SK-N-MC (cell line): ENCODE measurements around the gene RAPGEF2.

Experiments used
- EZH2 ChIP-seq: fragments of 200-600 bp; sonication (generic); IDR thresholded peaks from one replicate; pipeline ENCODE4 v1.6.1; 2017; ENCODE audit warnings: antibody characterized with exemption
- FOXP2 ChIP-seq: optimal IDR thresholded peaks from 2 replicates; pipeline ENCODE3; 2011; ENCODE audit warnings: mild to moderate bottlenecking, moderate library complexity; ENCODE audit not compliant: insufficient read depth; ENCODE audit errors: extremely low read length, control extremely low read depth
- POLR2AphosphoS5 ChIP-seq: IDR thresholded peaks from 2 replicates; pipeline ENCODE4 v1.6.1; 2012; ENCODE audit warnings: mild to moderate bottlenecking, low read depth, low read length, borderline replicate concordance

GRCh38 chr4:159143687-159144086 is 40.8 kb downstream of the RAPGEF2 start:
- TF ChIP-seq EZH2 (no peak), POLR2AphosphoS5 (no peak), FOXP2 (no peak)
